HG03354 (cell line): Measurements from ENCODE around the gene ITPKB.
A peak's percentile ranks its signal among the peaks of the same experiment; 100 is the strongest.
"Not testable (repeated sequence)": the region's sequence is repeated elsewhere in the genome, so short reads cannot be mapped to it uniquely, and the experiment has no call there.

Experiments
- ATAC-seq: cut with Tn5 transposase; IDR thresholded peaks from one replicate; pipeline ENCODE4 v1.9.1; 2021; ENCODE audit warnings: mild to moderate bottlenecking; ENCODE audit not compliant: unreplicated experiment, poor library complexity, severe bottlenecking

The ITPKB gene

GRCh38 chr1:226762055-226762454 is 23.0 kb upstream of the ITPKB start:
- no peak for ATAC-seq

GRCh38 chr1:226761322-226761721 is 22.2 kb upstream of the ITPKB start:
- no peak for ATAC-seq

- ATAC-seq, result no peak
Observed at GRCh38 chr1:226754793-226755533, 15.9 kb upstream of the ITPKB start.

GRCh38 chr1:226754097-226754496 is 15.0 kb upstream of the ITPKB start:
- ATAC-seq, result no peak

GRCh38 chr1:226751703-226752102 is 12.6 kb upstream of the ITPKB start:
- ATAC-seq, result no peak

- ATAC-seq, result no peak
Observed at GRCh38 chr1:226751214-226751613, 12.1 kb upstream of the ITPKB start.

GRCh38 chr1:226749467-226749866 is 10.4 kb upstream of the ITPKB start:
- ATAC-seq, result no peak

GRCh38 chr1:226748306-226748705 is 9.2 kb upstream of the ITPKB start:
- ATAC-seq, result no peak

GRCh38 chr1:226747519-226748263 is 8.6 kb upstream of the ITPKB start:
- not testable (repeated sequence) for ATAC-seq

- no peak for ATAC-seq
Observed at GRCh38 chr1:226743259-226743658, 4.2 kb upstream of the ITPKB start.

- no peak for ATAC-seq
Observed at GRCh38 chr1:226741009-226741408, 1.9 kb upstream of the ITPKB start.

GRCh38 chr1:226739696-226740065 is 599 bp upstream of the ITPKB start:
- no peak for ATAC-seq

GRCh38 chr1:226738421-226738994 is 574 bp downstream of the ITPKB start:
- peak; percentile 29 for ATAC-seq

- ATAC-seq, result peak; percentile 21
Observed at GRCh38 chr1:226737819-226738420, 1.2 kb downstream of the ITPKB start.

GRCh38 chr1:226736908-226737818 is 1.9 kb downstream of the ITPKB start:
- peak; percentile 54 for ATAC-seq

GRCh38 chr1:226736001-226736907 is 2.8 kb downstream of the ITPKB start:
- no peak for ATAC-seq

- ATAC-seq, result no peak
Observed at GRCh38 chr1:226735576-226735975, 3.5 kb downstream of the ITPKB start.

- no peak for ATAC-seq
Observed at GRCh38 chr1:226734611-226735153, 4.4 kb downstream of the ITPKB start.
